ENCODE data around the gene ACTMAP.
A peak's percentile ranks its signal among the peaks of the same experiment; 100 is the strongest.

The ACTMAP gene

GRCh38 chr19:40755791-40756190, 5.5 kb upstream of the ACTMAP start:
- no peak for DNase-seq
- Histone ChIP-seq H3K4me1 (no peaks in the 10 kb centered on the region), H3K27me3 (no peaks in the 10 kb centered on the region), H3K9me3 (no peaks in the 10 kb centered on the region), H3K36me3 (peaks cover 68% of the 10 kb centered on the region), H3K4me3 (ENCODE audit: low read depth, low read length) (no peak overlapping the region)
- TF ChIP-seq CTCF (IDR thresholded peaks at IDR 0.05; ENCODE audit: low read depth, low read length): no peak

- no peak for DNase-seq
- Histone ChIP-seq H3K27me3 (no peaks in the 10 kb centered on the region), H3K4me3 (ENCODE audit: low read depth, low read length) (no peak overlapping the region), H3K9me3 (no peaks in the 10 kb centered on the region), H3K4me1 (no peaks in the 10 kb centered on the region), H3K36me3 (peaks cover 63% of the 10 kb centered on the region)
- no peak for TF ChIP-seq CTCF (IDR thresholded peaks at IDR 0.05; ENCODE audit: low read depth, low read length)
Measured at GRCh38 chr19:40755248-40755624, 5.0 kb upstream of the ACTMAP start.

GRCh38 chr19:40754611-40755247, 4.5 kb upstream of the ACTMAP start:
- Histone ChIP-seq H3K4me3 (ENCODE audit: low read depth, low read length) (no peak overlapping the region), H3K36me3 (peaks cover 58% of the 10 kb centered on the region), H3K27me3 (no peaks in the 10 kb centered on the region), H3K9me3 (no peaks in the 10 kb centered on the region), H3K4me1 (peaks cover under 1% of the 10 kb centered on the region; the same call in 1 of the 2 replicates)
- DNase-seq: no peak
- no peak for TF ChIP-seq CTCF (IDR thresholded peaks at IDR 0.05; ENCODE audit: low read depth, low read length)

- Histone ChIP-seq H3K36me3 (peaks cover 36% of the 10 kb centered on the region), H3K4me3 (ENCODE audit: low read depth, low read length) (peak overlapping the region; percentile 93), H3K27me3 (no peaks in the 10 kb centered on the region), H3K9me3 (no peaks in the 10 kb centered on the region), H3K4me1 (peaks cover 3% of the 10 kb centered on the region; the same call in 1 of the 2 replicates)
- DNase-seq: no peak
- TF ChIP-seq CTCF (IDR thresholded peaks at IDR 0.05; ENCODE audit: low read depth, low read length): no peak
Measured at GRCh38 chr19:40752257-40752781, 2.0 kb upstream of the ACTMAP start.

- Histone ChIP-seq H3K36me3 (peaks cover 23% of the 10 kb centered on the region), H3K27me3 (no peaks in the 10 kb centered on the region), H3K4me3 (ENCODE audit: low read depth, low read length) (peak within 1 kb of the TSS; percentile 93), H3K4me1 (peaks cover 3% of the 10 kb centered on the region; the same call in 1 of the 2 replicates), H3K9me3 (no peaks in the 10 kb centered on the region)
- DNase-seq: peak; percentile 98
- no peak for TF ChIP-seq CTCF (IDR thresholded peaks at IDR 0.05; ENCODE audit: low read depth, low read length)
Measured at GRCh38 chr19:40750874-40751537, 729 bp upstream of the ACTMAP start, which contains the start of gene SNRPA. TSS of gene SNRPA (plus strand) at chr19:40751203. CDS start at chr19:40751409, 206 bp downstream.

GRCh38 chr19:40747536-40747935, 2.7 kb downstream of the ACTMAP start:
- TF ChIP-seq CTCF (IDR thresholded peaks at IDR 0.05; ENCODE audit: low read depth, low read length): no peak
- Histone ChIP-seq H3K4me1 (peaks cover 3% of the 10 kb centered on the region; the same call in 1 of the 2 replicates), H3K27me3 (no peaks in the 10 kb centered on the region), H3K36me3 (no peaks in the 10 kb centered on the region; the same call in 1 of the 2 replicates), H3K9me3 (no peaks in the 10 kb centered on the region), H3K4me3 (ENCODE audit: low read depth, low read length) (no peak overlapping the region)
- no peak for DNase-seq

All from BE2C (cell line).